ENCODE measurements around the gene ZNF277. TPM values are rescaled to one million over a fixed set of nuclear protein-coding genes. Genes with fewer than 3 reads are reported as not detected.

ZNF277 gene
- total RNA-seq, 4 donors from 2014 or later, result 16.5 to 25.8 (median 19.1) TPM

DNA sequence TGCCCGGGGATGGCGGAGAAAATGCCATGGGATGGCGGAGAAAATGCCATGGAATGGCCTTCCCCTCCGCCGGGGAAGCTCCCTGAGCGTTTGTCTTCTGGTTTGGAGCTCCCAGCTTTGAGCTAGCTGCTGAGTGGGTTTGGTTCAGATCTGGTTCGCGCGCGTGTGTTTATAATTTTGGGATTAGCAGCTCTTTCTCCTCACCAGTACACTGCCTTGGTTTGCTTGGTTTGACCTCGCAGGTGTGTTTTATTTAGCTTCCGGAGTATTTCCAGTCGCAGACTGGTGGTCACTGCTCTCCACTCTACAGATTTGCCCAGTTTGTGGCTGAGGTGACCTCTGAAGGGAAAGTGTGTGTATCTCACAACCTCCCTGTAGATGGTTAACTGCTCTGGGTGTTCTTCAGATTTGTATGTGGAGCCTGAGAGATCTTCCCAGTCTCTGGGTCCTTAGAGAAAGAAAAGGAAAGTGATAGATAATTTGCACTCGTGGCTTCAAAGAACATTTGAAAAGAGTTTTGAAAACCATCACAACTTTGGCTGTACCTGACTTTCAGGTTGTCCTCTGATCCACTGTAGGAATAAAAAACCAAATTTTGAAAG, 597 bp downstream of the ZNF277 start:
- Histone ChIP-seq H3K36me3 (no peaks in the 10 kb centered on the region), H3K4me1 (peaks cover 0 to 37% (median 0%) of the 10 kb centered on the region in 4 donors), H3K27me3 (no peaks in the 10 kb centered on the region), H3K4me3 (peak overlapping the region; percentile 70 to 91 (median 78)), H3K27ac (peak overlapping the region; percentile 65 to 89 (median 88)), H3K9me3 (no peaks in the 10 kb centered on the region)
- TF ChIP-seq, protein P1, sequence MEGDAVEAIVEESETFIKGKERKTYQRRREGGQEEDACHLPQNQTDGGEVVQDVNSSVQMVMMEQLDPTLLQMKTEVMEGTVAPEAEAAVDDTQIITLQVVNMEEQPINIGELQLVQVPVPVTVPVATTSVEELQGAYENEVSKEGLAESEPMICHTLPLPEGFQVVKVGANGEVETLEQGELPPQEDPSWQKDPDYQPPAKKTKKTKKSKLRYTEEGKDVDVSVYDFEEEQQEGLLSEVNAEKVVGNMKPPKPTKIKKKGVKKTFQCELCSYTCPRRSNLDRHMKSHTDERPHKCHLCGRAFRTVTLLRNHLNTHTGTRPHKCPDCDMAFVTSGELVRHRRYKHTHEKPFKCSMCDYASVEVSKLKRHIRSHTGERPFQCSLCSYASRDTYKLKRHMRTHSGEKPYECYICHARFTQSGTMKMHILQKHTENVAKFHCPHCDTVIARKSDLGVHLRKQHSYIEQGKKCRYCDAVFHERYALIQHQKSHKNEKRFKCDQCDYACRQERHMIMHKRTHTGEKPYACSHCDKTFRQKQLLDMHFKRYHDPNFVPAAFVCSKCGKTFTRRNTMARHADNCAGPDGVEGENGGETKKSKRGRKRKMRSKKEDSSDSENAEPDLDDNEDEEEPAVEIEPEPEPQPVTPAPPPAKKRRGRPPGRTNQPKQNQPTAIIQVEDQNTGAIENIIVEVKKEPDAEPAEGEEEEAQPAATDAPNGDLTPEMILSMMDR (IDR thresholded peaks at IDR 0.05), result no peak
- TF ChIP-seq EP300 (IDR thresholded peaks at IDR 0.05) (no peak), POLR2A (IDR thresholded peaks at IDR 0.05) (no peak)
- WGBS, 2 donors, result 1 to 3% methylated on average over 12 to 14 of the region's 14 CpGs
- DNase-seq (ENCODE audit: low spot score in 2 of 2), result no peak

DNA sequence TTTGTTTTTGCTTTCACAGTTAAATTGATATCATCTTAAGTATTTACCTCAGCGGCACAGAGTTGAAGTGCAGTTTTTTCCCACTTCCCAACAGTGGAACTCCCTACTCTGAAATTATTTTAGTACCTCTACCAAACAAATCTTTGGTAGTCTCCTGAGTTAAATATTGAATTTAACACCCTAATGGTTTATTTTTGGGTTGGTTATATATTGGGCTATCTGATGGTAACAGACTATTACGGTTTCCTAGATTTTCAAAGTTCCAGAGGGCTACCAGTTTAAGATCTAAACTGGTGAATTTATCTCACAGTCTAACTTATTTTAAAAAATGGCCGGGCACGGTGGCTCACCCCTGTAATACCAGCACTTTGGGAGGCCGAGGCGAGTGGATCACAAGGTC, 1.3 kb downstream of the ZNF277 start:
- no peak overlapping the region for H3K27ac ChIP-seq
- no peaks in the 10 kb centered on the region for H3K36me3 ChIP-seq
- no peaks in the 10 kb centered on the region for H3K9me3 ChIP-seq
- H3K4me1 ChIP-seq, result peaks cover 0 to 37% (median 0%) of the 10 kb centered on the region in 4 donors
- DNase-seq (ENCODE audit: low spot score in 2 of 2), result no peak
- no peak for TF ChIP-seq POLR2A (IDR thresholded peaks at IDR 0.05)
- H3K4me3 ChIP-seq, result no peak overlapping the region
- no peaks in the 10 kb centered on the region for H3K27me3 ChIP-seq
- 94 to 95% methylated on average over 6 of the region's 6 CpGs for WGBS, 2 donors

DNA sequence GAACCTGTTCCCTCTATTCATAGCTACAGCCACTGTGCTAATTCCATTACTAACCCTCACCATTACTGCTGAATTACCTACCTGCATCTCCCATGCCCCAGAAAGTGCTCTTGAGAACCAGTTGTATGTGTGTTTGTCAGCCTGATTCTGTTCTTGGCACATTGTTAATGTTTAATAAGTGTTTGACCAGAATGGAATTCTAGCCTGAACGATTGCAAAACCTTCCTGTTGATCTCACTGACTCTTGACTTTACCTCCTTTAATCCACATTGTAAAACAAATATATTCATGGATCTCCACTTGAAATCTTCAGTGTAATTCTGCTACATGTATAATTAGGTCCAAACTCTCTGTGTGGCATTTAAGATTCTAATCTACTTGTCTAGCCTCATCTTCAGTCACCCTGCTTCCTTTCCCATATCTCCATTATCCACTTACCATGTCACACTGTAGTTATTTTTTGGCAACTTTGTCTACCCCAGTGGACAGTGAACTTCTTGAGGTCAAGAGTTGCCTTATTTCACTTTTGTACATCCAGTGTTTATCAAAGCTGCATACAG, 4.9 kb downstream of the ZNF277 start:
- no peaks in the 10 kb centered on the region for H3K27me3 ChIP-seq
- H3K36me3 ChIP-seq, result no peaks in the 10 kb centered on the region
- WGBS, 2 donors, result 39 to 40% methylated on average over 1 of the region's 1 CpG
- no peak overlapping the region for H3K27ac ChIP-seq
- H3K4me3 ChIP-seq, result no peak overlapping the region
- no peak for DNase-seq (ENCODE audit: low spot score in 2 of 2)
- TF ChIP-seq, protein P1 (IDR thresholded peaks at IDR 0.05), result no peak
- TF ChIP-seq EP300 (IDR thresholded peaks at IDR 0.05) (no peak), POLR2A (IDR thresholded peaks at IDR 0.05) (no peak)
- H3K9me3 ChIP-seq, result no peaks in the 10 kb centered on the region
- peaks cover 0 to 46% (median 2%) of the 10 kb centered on the region in 4 donors for H3K4me1 ChIP-seq

DNA sequence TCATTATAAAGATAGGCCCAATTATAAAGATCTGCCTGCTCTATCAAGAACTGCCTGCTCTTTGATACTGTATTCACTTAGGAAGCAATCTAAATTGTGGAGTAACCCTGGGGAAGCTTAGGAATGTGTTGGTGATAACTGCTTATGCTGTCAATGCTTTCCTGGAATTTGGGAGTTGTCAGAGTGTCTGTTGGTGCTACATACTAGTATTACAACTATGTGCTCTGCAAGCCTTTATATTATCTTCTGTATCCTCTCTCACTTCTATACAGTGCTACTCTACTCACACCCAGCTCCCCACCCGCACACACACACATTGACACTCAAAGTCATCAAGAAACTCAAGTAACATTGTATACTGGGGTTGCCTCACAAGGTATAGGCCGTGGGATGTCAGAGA, 6.1 kb downstream of the ZNF277 start:
- Histone ChIP-seq H3K27me3 (no peaks in the 10 kb centered on the region), H3K36me3 (no peaks in the 10 kb centered on the region), H3K4me1 (peaks cover 0 to 41% (median 2%) of the 10 kb centered on the region in 4 donors), H3K4me3 (no peak overlapping the region), H3K27ac (no peak overlapping the region), H3K9me3 (no peaks in the 10 kb centered on the region)
- 98% methylated on average over 2 of the region's 2 CpGs for WGBS, 2 donors
- TF ChIP-seq EP300 (IDR thresholded peaks at IDR 0.05), result no peak
- TF ChIP-seq, protein P1 (IDR thresholded peaks at IDR 0.05), result no peak
- no peak for TF ChIP-seq POLR2A (IDR thresholded peaks at IDR 0.05)
- no peak for DNase-seq (ENCODE audit: low spot score in 2 of 2)

DNA sequence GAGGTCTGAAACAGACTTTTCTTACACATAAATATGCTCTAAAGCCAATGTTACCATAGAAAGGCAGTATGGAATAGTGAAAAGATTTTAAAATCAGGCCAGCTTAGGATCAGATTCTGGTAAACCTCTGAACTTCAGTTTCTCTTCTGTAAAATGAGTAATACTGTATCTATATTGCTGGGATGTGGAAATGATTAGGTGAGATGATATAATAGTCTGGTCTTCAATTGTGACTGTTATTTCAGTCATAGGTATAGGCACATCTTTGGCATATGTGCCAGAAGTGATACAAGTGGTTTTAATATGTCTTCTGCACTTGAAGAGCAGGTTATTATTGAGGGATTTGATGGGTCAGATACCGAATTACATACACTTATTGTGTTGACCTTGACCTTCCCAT, 7.2 kb downstream of the ZNF277 start:
- Histone ChIP-seq H3K27ac (no peak overlapping the region), H3K27me3 (no peaks in the 10 kb centered on the region), H3K4me3 (no peak overlapping the region), H3K9me3 (no peaks in the 10 kb centered on the region), H3K4me1 (peaks cover 0 to 35% (median 2%) of the 10 kb centered on the region in 4 donors), H3K36me3 (no peaks in the 10 kb centered on the region)
- 36 to 62% methylated on average over 1 of the region's 1 CpG for WGBS, 2 donors
- DNase-seq (ENCODE audit: low spot score in 2 of 2), result no peak
- TF ChIP-seq, protein P1 (IDR thresholded peaks at IDR 0.05), result no peak
- TF ChIP-seq POLR2A (IDR thresholded peaks at IDR 0.05), result no peak
- no peak for TF ChIP-seq EP300 (IDR thresholded peaks at IDR 0.05)

Data from tibial nerve (tissue), 4 donors.